ENCODE results near the gene LRRC39.

Gene LRRC39

DNA sequence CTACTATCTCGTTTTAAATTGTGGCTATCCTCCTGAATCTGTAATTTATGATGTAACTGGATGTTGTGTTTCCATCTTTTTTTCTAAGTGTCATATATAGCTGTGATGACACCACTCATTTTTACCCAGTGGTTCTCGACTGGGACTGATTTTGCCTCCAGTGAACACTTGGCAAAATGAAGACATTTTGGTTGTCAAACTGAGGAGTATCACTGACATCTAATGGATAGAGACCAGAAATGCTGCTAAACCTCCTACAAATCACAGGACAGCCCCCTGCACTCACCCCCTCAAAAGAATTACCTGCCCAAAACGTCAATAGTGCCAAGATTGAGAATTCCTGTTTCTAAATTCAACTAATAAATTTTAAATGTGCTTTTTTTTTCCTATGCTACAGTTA lies 43.2 kb downstream of the LRRC39 start:
- no CpG with 5 or more reads among the region's 3 CpGs for WGBS (ENCODE audit: extremely low coverage, insufficient coverage, low lambda C conversion rate)

DNA sequence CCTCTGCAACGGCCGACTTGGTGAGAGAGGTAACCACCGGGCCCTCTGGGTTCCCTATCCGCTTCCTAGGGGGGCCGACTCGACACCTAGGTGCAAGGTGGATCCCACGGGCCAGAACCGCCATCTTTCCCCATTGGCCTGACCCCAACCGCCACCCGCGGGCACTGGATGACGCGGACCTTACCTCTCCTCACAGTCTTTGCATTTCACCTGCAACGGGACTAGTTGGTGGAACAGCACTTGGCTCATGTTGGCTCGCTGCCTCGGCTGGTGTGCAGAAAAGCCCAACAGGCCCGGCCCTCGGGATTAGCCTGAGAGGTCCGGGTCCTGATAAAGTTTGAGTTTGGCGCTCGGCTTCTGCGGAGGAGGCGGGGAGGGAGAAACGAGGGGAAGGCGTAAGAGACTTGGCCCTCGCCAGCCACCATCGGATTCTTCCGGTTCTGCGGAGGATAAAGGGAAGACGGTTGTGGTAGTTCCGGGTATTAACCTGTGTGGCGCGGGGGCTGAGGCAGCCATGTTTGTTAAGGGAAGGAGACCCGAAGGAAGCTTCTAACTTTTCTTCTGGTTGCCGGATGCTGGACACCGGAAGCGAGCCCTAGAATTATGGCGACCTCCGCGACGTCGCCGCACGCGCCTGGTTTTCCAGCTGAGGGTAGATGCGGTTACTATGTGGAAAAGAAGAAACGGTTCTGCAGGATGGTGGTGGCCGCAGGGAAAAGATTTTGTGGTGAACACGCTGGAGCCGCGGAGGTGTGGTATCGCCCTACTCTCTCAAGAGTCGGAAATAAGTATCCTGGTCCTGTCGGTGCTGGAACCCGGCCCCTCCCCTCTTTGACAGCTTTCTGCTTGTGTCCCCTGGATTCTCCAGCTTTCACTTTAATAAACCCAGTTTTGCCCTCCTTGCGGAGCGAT lies 45.2 kb downstream of the LRRC39 start, which contains the start of the genes SASS6 and TRMT13:
Gene SASS6 (minus strand): TSS at position 365 of the 912 bp plus-strand sequence. CDS start 116 bp downstream, at position 249.
Gene TRMT13 (plus strand): TSS at position 598 of the 912 bp plus-strand sequence. CDS start 6 bp downstream, at position 604.
- no peak within 1 kb of the TSS for H2AK5ac ChIP-seq (ENCODE audit: low read length)
- H3K27me3 ChIP-seq (ENCODE audit: insufficient read depth, low read length, poor library complexity), result no peaks in the 10 kb centered on the region
- H3K4me3 ChIP-seq (ENCODE audit: low read length), result peak within 1 kb of the TSS; percentile 99
- no peaks in the 10 kb centered on the region for H3K36me3 ChIP-seq (ENCODE audit: control insufficient read depth, insufficient read depth, low read length)
- H2BK15ac ChIP-seq (replicated peaks; ENCODE audit: low read depth), result no peak within 1 kb of the TSS
- H4K8ac ChIP-seq (ENCODE audit: low read depth, low read length), result no peak within 1 kb of the TSS
- no peak within 1 kb of the TSS for H3K23ac ChIP-seq (ENCODE audit: low read length)
- H3K18ac ChIP-seq (ENCODE audit: low read length), result peak within 1 kb of the TSS; percentile 28
- H2BK120ac ChIP-seq (ENCODE audit: low read depth, low read length), result no peak within 1 kb of the TSS
- H3K4ac ChIP-seq (ENCODE audit: low read depth, low read length), result peak within 1 kb of the TSS; percentile 67
- H3K27ac ChIP-seq (ENCODE audit: low read depth, low read length), result peak within 1 kb of the TSS; percentile 53
- no peak within 1 kb of the TSS for H4K5ac ChIP-seq (ENCODE audit: low read length)
- H3K56ac ChIP-seq (ENCODE audit: low read length), result peak within 1 kb of the TSS; percentile 96
- H2BK5ac ChIP-seq (ENCODE audit: low read length), result peak within 1 kb of the TSS; percentile 64
- no CpG with 5 or more reads among the region's 57 CpGs for WGBS (ENCODE audit: extremely low coverage, insufficient coverage, low lambda C conversion rate)
- H3K79me1 ChIP-seq (ENCODE audit: low read length), result peaks cover 11% of the 10 kb centered on the region
- peak; percentile 99 for DNase-seq
- H3K79me2 ChIP-seq (ENCODE audit: control insufficient read depth, insufficient read depth, low read length), result peaks cover 20% of the 10 kb centered on the region
- H3K9ac ChIP-seq (ENCODE audit: low read length), result peak within 1 kb of the TSS; percentile 94
- no peaks in the 10 kb centered on the region for H3K4me1 ChIP-seq (ENCODE audit: control insufficient read depth, low read depth, low read length)
- H3K4me2 ChIP-seq (ENCODE audit: low read length), result peak within 1 kb of the TSS; percentile 84

More for the DNA sequence above, 43.2 kb downstream of the LRRC39 start:
- Histone ChIP-seq H4K5ac (ENCODE audit: low read length) (no peak overlapping the region), H3K18ac (ENCODE audit: low read length) (no peak overlapping the region), H3K56ac (ENCODE audit: low read length) (no peak overlapping the region), H3K79me1 (ENCODE audit: low read length) (peaks cover 9% of the 10 kb centered on the region), H2BK120ac (ENCODE audit: low read depth, low read length) (no peak overlapping the region), H3K36me3 (ENCODE audit: control insufficient read depth, insufficient read depth, low read length) (no peaks in the 10 kb centered on the region), H2AK5ac (ENCODE audit: low read length) (no peak overlapping the region), H3K9ac (ENCODE audit: low read length) (no peak overlapping the region), H3K4me3 (ENCODE audit: low read length) (no peak overlapping the region), H3K4ac (ENCODE audit: low read depth, low read length) (no peak overlapping the region), H2BK5ac (ENCODE audit: low read length) (no peak overlapping the region), H3K27ac (ENCODE audit: low read depth, low read length) (no peak overlapping the region), H3K23ac (ENCODE audit: low read length) (no peak overlapping the region), H3K4me2 (ENCODE audit: low read length) (no peak overlapping the region), H4K8ac (ENCODE audit: low read depth, low read length) (no peak overlapping the region), H2BK15ac (replicated peaks; ENCODE audit: low read depth) (no peak overlapping the region), H3K4me1 (ENCODE audit: control insufficient read depth, low read depth, low read length) (no peaks in the 10 kb centered on the region), H3K79me2 (ENCODE audit: control insufficient read depth, insufficient read depth, low read length) (peaks cover 17% of the 10 kb centered on the region), H3K27me3 (ENCODE audit: insufficient read depth, low read length, poor library complexity) (no peaks in the 10 kb centered on the region)
- DNase-seq, result peak; percentile 3

GRCh38 chr1:100131623-100132022 lies 46.4 kb downstream of the LRRC39 start:
- peak; percentile 0 for DNase-seq
- H3K23ac ChIP-seq (ENCODE audit: low read length), result no peak overlapping the region
- peak overlapping the region; percentile 84 for H3K4me2 ChIP-seq (ENCODE audit: low read length)
- H3K4ac ChIP-seq (ENCODE audit: low read depth, low read length), result no peak overlapping the region
- no peak overlapping the region for H2AK5ac ChIP-seq (ENCODE audit: low read length)
- H4K5ac ChIP-seq (ENCODE audit: low read length), result no peak overlapping the region
- no peak overlapping the region for H2BK5ac ChIP-seq (ENCODE audit: low read length)
- H4K8ac ChIP-seq (ENCODE audit: low read depth, low read length), result no peak overlapping the region
- no peak overlapping the region for H3K27ac ChIP-seq (ENCODE audit: low read depth, low read length)
- peaks cover 22% of the 10 kb centered on the region for H3K79me2 ChIP-seq (ENCODE audit: control insufficient read depth, insufficient read depth, low read length)
- no peaks in the 10 kb centered on the region for H3K4me1 ChIP-seq (ENCODE audit: control insufficient read depth, low read depth, low read length)
- peak overlapping the region; percentile 18 for H3K56ac ChIP-seq (ENCODE audit: low read length)
- no peaks in the 10 kb centered on the region for H3K36me3 ChIP-seq (ENCODE audit: control insufficient read depth, insufficient read depth, low read length)
- peak overlapping the region; percentile 56 for H3K9ac ChIP-seq (ENCODE audit: low read length)
- WGBS (ENCODE audit: extremely low coverage, insufficient coverage, low lambda C conversion rate), result no CpG with 5 or more reads among the region's 8 CpGs
- H2BK120ac ChIP-seq (ENCODE audit: low read depth, low read length), result no peak overlapping the region
- H3K4me3 ChIP-seq (ENCODE audit: low read length), result peak overlapping the region; percentile 2
- no peak overlapping the region for H3K18ac ChIP-seq (ENCODE audit: low read length)
- H2BK15ac ChIP-seq (replicated peaks; ENCODE audit: low read depth), result no peak overlapping the region
- no peaks in the 10 kb centered on the region for H3K27me3 ChIP-seq (ENCODE audit: insufficient read depth, low read length, poor library complexity)
- H3K79me1 ChIP-seq (ENCODE audit: low read length), result peaks cover 11% of the 10 kb centered on the region

DNA sequence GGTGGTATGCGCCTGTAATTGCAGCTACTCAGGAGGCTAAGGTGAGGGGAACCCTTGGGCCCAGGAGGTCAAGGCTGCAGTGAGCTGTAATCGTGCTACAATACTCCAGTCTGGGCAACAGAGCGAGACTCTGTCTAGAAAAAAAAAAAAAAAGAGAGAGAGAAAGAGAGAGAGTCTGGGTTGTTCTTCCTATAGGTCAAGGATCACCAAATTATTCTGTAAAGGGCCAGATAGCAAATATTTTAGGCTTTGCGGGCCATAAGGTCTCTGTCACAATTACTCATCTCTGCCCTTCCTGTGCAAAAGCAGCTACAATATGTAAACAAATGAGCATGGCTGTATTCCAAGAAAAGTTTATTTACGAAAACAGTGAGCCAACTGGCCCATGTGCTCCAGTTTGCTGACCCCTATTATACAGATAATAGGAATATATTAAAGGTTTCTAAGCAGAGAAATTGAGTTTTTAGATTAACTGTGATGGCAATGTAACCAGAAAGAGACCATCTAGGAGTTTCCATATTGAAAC lies 47.4 kb downstream of the LRRC39 start:
- Histone ChIP-seq H3K9ac (ENCODE audit: low read length) (no peak overlapping the region), H3K56ac (ENCODE audit: low read length) (no peak overlapping the region), H3K18ac (ENCODE audit: low read length) (no peak overlapping the region), H3K27ac (ENCODE audit: low read depth, low read length) (no peak overlapping the region), H3K4me2 (ENCODE audit: low read length) (no peak overlapping the region), H3K36me3 (ENCODE audit: control insufficient read depth, insufficient read depth, low read length) (no peaks in the 10 kb centered on the region), H2AK5ac (ENCODE audit: low read length) (no peak overlapping the region), H2BK5ac (ENCODE audit: low read length) (no peak overlapping the region), H3K4ac (ENCODE audit: low read depth, low read length) (no peak overlapping the region), H3K23ac (ENCODE audit: low read length) (no peak overlapping the region), H3K4me1 (ENCODE audit: control insufficient read depth, low read depth, low read length) (no peaks in the 10 kb centered on the region), H2BK15ac (replicated peaks; ENCODE audit: low read depth) (no peak overlapping the region), H4K5ac (ENCODE audit: low read length) (no peak overlapping the region), H3K79me2 (ENCODE audit: control insufficient read depth, insufficient read depth, low read length) (peaks cover 22% of the 10 kb centered on the region), H4K8ac (ENCODE audit: low read depth, low read length) (no peak overlapping the region), H3K27me3 (ENCODE audit: insufficient read depth, low read length, poor library complexity) (no peaks in the 10 kb centered on the region), H3K79me1 (ENCODE audit: low read length) (peaks cover 14% of the 10 kb centered on the region), H2BK120ac (ENCODE audit: low read depth, low read length) (no peak overlapping the region), H3K4me3 (ENCODE audit: low read length) (no peak overlapping the region)
- no CpG with 5 or more reads among the region's 5 CpGs for WGBS (ENCODE audit: extremely low coverage, insufficient coverage, low lambda C conversion rate)
- DNase-seq, result no peak

DNA sequence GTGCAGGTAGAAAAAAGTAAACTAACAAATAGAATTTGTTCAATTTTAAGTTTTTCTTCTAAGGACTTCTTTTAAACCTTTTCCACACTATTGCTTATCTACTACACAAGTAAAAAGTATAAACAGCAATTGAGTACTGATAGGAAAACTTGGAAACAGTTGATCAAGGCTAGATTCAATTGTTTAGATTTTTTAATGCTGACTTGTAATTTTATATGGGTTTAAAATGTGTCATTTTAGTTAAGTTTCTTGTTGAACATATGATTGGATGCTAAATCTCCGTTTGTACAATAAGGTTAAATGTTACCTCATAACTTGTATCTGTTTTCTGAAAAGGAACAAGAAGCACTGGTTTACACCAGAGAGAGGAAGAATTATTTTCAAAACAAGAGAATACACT lies 50.8 kb downstream of the LRRC39 start:
- Histone ChIP-seq H3K79me1 (ENCODE audit: low read length) (peaks cover 10% of the 10 kb centered on the region), H4K8ac (ENCODE audit: low read depth, low read length) (no peak overlapping the region), H3K36me3 (ENCODE audit: control insufficient read depth, insufficient read depth, low read length) (no peaks in the 10 kb centered on the region), H3K18ac (ENCODE audit: low read length) (no peak overlapping the region), H2BK5ac (ENCODE audit: low read length) (no peak overlapping the region), H2BK120ac (ENCODE audit: low read depth, low read length) (no peak overlapping the region), H3K27me3 (ENCODE audit: insufficient read depth, low read length, poor library complexity) (no peaks in the 10 kb centered on the region), H3K4me3 (ENCODE audit: low read length) (no peak overlapping the region), H3K56ac (ENCODE audit: low read length) (no peak overlapping the region), H3K27ac (ENCODE audit: low read depth, low read length) (no peak overlapping the region), H3K4me2 (ENCODE audit: low read length) (no peak overlapping the region), H3K9ac (ENCODE audit: low read length) (no peak overlapping the region), H3K4me1 (ENCODE audit: control insufficient read depth, low read depth, low read length) (no peaks in the 10 kb centered on the region), H4K5ac (ENCODE audit: low read length) (no peak overlapping the region), H2BK15ac (replicated peaks; ENCODE audit: low read depth) (no peak overlapping the region), H3K23ac (ENCODE audit: low read length) (no peak overlapping the region), H3K4ac (ENCODE audit: low read depth, low read length) (no peak overlapping the region), H2AK5ac (ENCODE audit: low read length) (no peak overlapping the region), H3K79me2 (ENCODE audit: control insufficient read depth, insufficient read depth, low read length) (peaks cover 20% of the 10 kb centered on the region)
- WGBS (ENCODE audit: extremely low coverage, insufficient coverage, low lambda C conversion rate), result no CpG with 5 or more reads among the region's 1 CpG
- no peak for DNase-seq
